Measurements from ENCODE around the gene TGFB2. TPM values are rescaled to one million over a fixed set of nuclear protein-coding genes. Genes with fewer than 3 reads are reported as not detected.

Gene TGFB2
- polyA plus RNA-seq, 1 donor, result 4.9 TPM

Other genes with a start within 250 kb of the TGFB2 start
- 12.0 TPM for gene RRP15, start 60.0 kb upstream of the TGFB2 start, polyA plus RNA-seq